ENCODE results near the gene ELMO1.
A peak's percentile ranks its signal among the peaks of the same experiment; 100 is the strongest.

DNA sequence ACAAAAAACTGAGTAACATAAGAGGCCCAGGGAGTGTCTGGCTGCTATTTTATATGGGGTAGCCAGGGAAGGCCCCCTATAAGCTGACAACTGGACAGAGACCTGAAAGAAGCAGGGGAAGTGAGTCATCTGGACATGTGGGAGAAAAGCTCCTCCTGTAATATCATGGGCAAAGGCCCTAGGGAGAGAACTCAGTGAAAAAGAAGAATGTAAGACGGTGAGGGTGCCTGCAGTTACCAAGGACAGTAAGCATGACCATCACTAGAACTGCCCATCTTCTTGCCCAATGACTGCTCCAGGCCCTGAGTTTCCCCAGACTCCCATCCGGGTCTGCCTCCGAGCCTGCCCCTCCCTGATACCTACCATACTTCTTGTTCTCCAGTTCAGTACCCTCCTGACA, 2.3 kb downstream of the ELMO1 start:
- TF ChIP-seq, protein P1, sequence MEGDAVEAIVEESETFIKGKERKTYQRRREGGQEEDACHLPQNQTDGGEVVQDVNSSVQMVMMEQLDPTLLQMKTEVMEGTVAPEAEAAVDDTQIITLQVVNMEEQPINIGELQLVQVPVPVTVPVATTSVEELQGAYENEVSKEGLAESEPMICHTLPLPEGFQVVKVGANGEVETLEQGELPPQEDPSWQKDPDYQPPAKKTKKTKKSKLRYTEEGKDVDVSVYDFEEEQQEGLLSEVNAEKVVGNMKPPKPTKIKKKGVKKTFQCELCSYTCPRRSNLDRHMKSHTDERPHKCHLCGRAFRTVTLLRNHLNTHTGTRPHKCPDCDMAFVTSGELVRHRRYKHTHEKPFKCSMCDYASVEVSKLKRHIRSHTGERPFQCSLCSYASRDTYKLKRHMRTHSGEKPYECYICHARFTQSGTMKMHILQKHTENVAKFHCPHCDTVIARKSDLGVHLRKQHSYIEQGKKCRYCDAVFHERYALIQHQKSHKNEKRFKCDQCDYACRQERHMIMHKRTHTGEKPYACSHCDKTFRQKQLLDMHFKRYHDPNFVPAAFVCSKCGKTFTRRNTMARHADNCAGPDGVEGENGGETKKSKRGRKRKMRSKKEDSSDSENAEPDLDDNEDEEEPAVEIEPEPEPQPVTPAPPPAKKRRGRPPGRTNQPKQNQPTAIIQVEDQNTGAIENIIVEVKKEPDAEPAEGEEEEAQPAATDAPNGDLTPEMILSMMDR (IDR thresholded peaks at IDR 0.05; ENCODE audit: low read depth, low read length), result no peak
- TF ChIP-seq, protein P2, sequence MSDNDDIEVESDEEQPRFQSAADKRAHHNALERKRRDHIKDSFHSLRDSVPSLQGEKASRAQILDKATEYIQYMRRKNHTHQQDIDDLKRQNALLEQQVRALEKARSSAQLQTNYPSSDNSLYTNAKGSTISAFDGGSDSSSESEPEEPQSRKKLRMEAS (IDR thresholded peaks at IDR 0.05; ENCODE audit: low read depth, low read length), result peak; percentile 60; the same call in 1 of the 2 replicates
- TF ChIP-seq POLR2A (IDR thresholded peaks at IDR 0.05; ENCODE audit: extremely low read depth, insufficient read length) (no peak), MYC (IDR thresholded peaks at IDR 0.05; ENCODE audit: low read depth, low read length) (peak; percentile 59)

Measured in NB4 (cell line).